ENCODE results near the gene SLC22A5.

- TF ChIP-seq POLR2AphosphoS5 (IDR thresholded peaks at IDR 0.05) (no peak), CTCF (IDR thresholded peaks at IDR 0.05) (no peak), POLR2A (IDR thresholded peaks at IDR 0.05) (no peak), EP300 (IDR thresholded peaks at IDR 0.05) (no peak)
Measured at GRCh38 chr5:132405646-132406045, 36.1 kb downstream of the SLC22A5 start.

Measured in upper lobe of left lung (tissue), 4 donors.